Measurements from ENCODE around the gene RHOXF1. TPM values are rescaled to one million over a fixed set of nuclear protein-coding genes. Genes with fewer than 3 reads are reported as not detected.

Gene RHOXF1
- total and polyA plus RNA-seq, 10 donors = 0.15 to 1.6 (median 0.82) TPM; not detected in 5

DNA sequence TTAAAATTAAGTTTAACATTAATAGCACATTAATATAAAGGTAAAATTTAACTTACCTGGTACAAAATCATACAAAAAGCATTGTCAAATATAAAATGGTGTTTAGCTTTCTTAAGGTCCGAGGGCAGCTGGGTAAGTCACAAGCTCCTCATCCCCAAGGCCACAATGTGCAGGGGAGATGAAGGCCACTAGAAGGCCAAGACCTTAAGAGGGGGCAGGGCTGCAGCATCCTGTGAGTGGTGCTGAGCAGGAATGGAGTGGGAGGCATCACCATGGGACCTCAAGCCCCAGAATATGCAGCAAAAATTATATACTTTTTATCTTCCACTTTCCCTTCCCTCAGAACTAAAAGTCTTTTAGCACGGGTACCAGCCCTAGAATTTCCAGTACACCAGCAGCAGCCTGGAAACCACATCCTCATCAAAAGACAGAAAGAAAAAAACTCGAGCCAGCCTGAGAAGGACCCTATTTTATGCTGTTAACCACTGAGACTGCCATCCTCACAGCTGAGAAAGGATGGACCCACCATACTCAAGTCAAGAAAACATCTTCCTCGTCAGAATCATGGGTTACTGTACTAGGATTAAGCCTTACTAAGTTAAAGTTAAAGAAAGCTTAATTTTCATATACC, 29.7 kb upstream of the RHOXF1 start:
- no peak for DNase-seq

DNA sequence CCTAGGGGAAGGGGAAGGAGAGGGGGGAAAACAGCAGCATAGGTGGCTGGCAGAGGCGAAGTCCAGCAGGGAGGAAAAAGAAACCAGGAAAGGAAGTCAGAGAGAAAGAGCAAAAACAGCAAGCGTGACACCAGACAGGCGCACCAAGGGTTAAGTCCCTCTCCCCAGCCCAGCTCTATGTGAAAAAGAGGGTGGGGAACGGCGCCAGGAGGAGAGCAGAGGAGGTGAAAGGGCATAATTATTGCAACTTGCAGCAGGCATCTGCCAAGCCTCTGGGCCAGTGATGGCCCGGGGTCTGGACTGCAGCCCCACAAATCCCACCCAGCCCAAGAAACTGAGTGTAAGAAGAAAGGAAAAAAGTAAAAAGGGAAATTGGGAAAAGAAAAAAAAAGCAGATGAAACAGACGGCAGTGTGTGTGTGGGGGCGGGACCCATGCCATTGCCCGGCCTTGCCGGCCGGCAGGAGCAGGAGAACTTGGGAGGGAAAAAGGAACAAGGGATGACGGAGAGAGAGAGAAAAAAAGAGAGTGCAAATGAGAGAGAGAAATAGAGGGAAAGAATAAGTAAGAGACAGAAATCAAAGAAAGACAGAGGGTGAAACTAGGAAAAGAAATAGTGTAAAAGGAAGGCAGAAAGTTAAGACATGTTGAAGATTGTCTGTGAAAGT, 28.6 kb upstream of the RHOXF1 start:
- 40 to 73% (median 54%) methylated on average over 7 to 12 of the region's 12 CpGs for WGBS, 5 donors
- Histone ChIP-seq H3K4me3 (no peak overlapping the region), H3K27ac (no peak overlapping the region), H3K4me1 (peaks cover 0 to 11% (median 0%) of the 10 kb centered on the region in 6 donors), H3K36me3 (no peaks in the 10 kb centered on the region), H3K9me3 (peaks cover 0 to 16% (median 0%) of the 10 kb centered on the region in 8 donors), H3K27me3 (replicated peaks in 1 of 7) (peaks cover 0 to 11% (median 0%) of the 10 kb centered on the region in 7 donors)
- intact Hi-C loops (cut with DNase I; ENCODE audit: low total_unique reads) = no loop called here
- no peak for TF ChIP-seq POLR2AphosphoS5 (IDR thresholded peaks at IDR 0.05)
- TF ChIP-seq, protein P1, sequence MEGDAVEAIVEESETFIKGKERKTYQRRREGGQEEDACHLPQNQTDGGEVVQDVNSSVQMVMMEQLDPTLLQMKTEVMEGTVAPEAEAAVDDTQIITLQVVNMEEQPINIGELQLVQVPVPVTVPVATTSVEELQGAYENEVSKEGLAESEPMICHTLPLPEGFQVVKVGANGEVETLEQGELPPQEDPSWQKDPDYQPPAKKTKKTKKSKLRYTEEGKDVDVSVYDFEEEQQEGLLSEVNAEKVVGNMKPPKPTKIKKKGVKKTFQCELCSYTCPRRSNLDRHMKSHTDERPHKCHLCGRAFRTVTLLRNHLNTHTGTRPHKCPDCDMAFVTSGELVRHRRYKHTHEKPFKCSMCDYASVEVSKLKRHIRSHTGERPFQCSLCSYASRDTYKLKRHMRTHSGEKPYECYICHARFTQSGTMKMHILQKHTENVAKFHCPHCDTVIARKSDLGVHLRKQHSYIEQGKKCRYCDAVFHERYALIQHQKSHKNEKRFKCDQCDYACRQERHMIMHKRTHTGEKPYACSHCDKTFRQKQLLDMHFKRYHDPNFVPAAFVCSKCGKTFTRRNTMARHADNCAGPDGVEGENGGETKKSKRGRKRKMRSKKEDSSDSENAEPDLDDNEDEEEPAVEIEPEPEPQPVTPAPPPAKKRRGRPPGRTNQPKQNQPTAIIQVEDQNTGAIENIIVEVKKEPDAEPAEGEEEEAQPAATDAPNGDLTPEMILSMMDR (IDR thresholded peaks at IDR 0.05 in 8 of 11, conservative IDR thresholded peaks at IDR 0.05 in 3 of 11) = no peak
- no peak for TF ChIP-seq POLR2A (IDR thresholded peaks at IDR 0.05)
- no peak for DNase-seq

More for the DNA sequence above, 29.7 kb upstream of the RHOXF1 start:
- no peak for TF ChIP-seq POLR2A (IDR thresholded peaks at IDR 0.05)
- 26 to 59% (median 32%) methylated on average over 4 of the region's 4 CpGs for WGBS, 5 donors
- no peaks in the 10 kb centered on the region for H3K36me3 ChIP-seq
- H3K27ac ChIP-seq = no peak overlapping the region
- H3K4me1 ChIP-seq = peaks cover 0 to 11% (median 0%) of the 10 kb centered on the region in 6 donors
- H3K4me3 ChIP-seq = no peak overlapping the region
- H3K9me3 ChIP-seq = peaks cover 0 to 16% (median 0%) of the 10 kb centered on the region in 8 donors
- intact Hi-C loops (cut with DNase I; ENCODE audit: low total_unique reads) = no loop called here
- peaks cover 0 to 11% (median 0%) of the 10 kb centered on the region in 7 donors for H3K27me3 ChIP-seq (replicated peaks in 1 of 7)

DNA sequence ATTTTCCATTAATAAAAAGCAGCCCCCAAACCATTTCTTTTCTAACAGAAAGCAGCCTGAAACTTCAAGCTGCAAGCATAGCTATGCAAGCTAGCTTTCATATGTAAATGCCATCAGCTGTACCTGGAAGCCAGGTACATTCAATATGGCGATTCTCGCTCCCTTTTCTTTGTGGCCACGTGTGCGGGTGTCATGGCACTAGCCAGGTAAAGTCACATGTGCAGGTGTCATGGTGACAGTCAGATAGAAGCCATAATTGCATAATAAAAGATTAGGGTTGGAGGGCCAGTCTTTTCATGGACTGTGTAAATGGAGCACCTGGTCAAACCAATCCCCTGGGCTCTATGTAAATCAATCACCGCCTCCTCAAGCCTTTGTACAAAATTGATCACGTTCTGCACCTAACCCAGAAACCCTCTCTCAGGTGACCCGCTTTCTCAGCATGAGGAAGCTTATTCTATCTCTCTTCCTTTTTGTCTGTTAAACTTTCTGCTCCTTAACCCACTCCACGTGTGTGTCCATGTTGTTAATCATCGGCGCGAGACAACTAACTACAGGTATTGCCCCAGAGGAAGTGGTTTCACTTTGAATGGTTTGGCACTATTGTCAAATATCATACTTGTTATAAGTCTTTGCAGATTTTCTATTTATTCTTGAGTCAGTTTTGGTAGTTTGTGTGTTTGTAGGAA, 24.7 kb upstream of the RHOXF1 start:
- no peak overlapping the region for H3K4me3 ChIP-seq
- no peak overlapping the region for H3K27ac ChIP-seq
- no peak for DNase-seq
- intact Hi-C loops (cut with DNase I; ENCODE audit: low total_unique reads) = no loop called here
- no peak for TF ChIP-seq POLR2A (IDR thresholded peaks at IDR 0.05)
- TF ChIP-seq POLR2AphosphoS5 (IDR thresholded peaks at IDR 0.05) = no peak
- TF ChIP-seq, protein P1 (IDR thresholded peaks at IDR 0.05 in 8 of 11, conservative IDR thresholded peaks at IDR 0.05 in 3 of 11) = no peak
- H3K27me3 ChIP-seq (replicated peaks in 1 of 7) = peaks cover 0 to 11% (median 0%) of the 10 kb centered on the region in 7 donors
- peaks cover 0 to 9% (median 0%) of the 10 kb centered on the region in 6 donors for H3K4me1 ChIP-seq
- H3K36me3 ChIP-seq = no peaks in the 10 kb centered on the region
- WGBS, 5 donors = 64 to 95% (median 75%) methylated on average over 11 of the region's 11 CpGs
- no peaks in the 10 kb centered on the region for H3K9me3 ChIP-seq

DNA sequence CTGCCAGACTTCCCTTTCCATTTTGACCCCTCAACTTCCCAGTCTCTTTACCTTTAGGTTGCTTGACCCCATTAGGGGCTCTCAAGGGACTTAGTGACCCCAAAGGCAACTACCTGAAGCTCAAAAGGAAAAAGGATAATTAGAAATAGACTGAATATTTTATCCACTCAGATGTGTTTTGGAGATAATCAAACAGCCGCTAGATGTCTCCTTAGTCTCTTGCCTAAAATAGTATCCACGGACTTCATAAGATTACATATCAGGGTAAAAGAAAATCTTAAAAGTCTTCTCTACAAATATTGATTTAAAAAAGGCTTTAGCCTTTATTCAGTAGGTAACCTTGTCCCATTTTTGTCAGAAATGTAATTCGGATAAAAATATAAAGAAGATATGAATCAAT, 21.7 kb upstream of the RHOXF1 start:
- whole genome bisulfite sequencing, 5 donors = 57 to 88% (median 84%) methylated on average over 3 of the region's 3 CpGs
- TF ChIP-seq POLR2AphosphoS5 (IDR thresholded peaks at IDR 0.05) (no peak), POLR2A (IDR thresholded peaks at IDR 0.05) (no peak)
- TF ChIP-seq, protein P1 (IDR thresholded peaks at IDR 0.05 in 8 of 11, conservative IDR thresholded peaks at IDR 0.05 in 3 of 11) = no peak

More for the DNA sequence above, 21.7 kb upstream of the RHOXF1 start:
- Histone ChIP-seq H3K4me3 (no peak overlapping the region), H3K27me3 (replicated peaks in 1 of 7) (no peaks in the 10 kb centered on the region), H3K27ac (no peak overlapping the region), H3K4me1 (no peaks in the 10 kb centered on the region), H3K9me3 (no peaks in the 10 kb centered on the region), H3K36me3 (no peaks in the 10 kb centered on the region)
- no peak for DNase-seq
- intact Hi-C loops (cut with DNase I; ENCODE audit: low total_unique reads) = no loop called here
